Neural crest cell (in vitro differentiated cells): ENCODE data around the gene NAA20. TPM values are rescaled to one million over a fixed set of nuclear protein-coding genes. Genes with fewer than 3 reads are reported as not detected.
A peak's percentile ranks its signal among the peaks of the same experiment; 100 is the strongest.

Experiments
- DNase-seq: peaks from one replicate; pipeline ENCODE4 v3.0.0; 2021; ENCODE audit warnings: low read depth, mixed read lengths, low spot score
- H3K27ac Mint-ChIP-seq: one replicate; pipeline ENCODE4 v1.8.0; 2021; ENCODE audit warnings: mild to moderate bottlenecking, mixed read lengths; ENCODE audit not compliant: unreplicated experiment
- H3K27me3 Mint-ChIP-seq: 2 replicates; pipeline ENCODE4 v1.8.0; 2021; ENCODE audit warnings: low read depth, mild to moderate bottlenecking, mixed read lengths
- H3K36me3 Mint-ChIP-seq: 2 replicates; pipeline ENCODE4 v1.8.0; 2021; ENCODE audit warnings: low read depth, mild to moderate bottlenecking, mixed read lengths
- H3K4me1 Mint-ChIP-seq: 2 replicates; pipeline ENCODE4 v1.8.0; 2021; ENCODE audit warnings: mixed read lengths
- H3K4me3 Mint-ChIP-seq: one replicate; pipeline ENCODE4 v1.8.0; 2021; ENCODE audit warnings: mild to moderate bottlenecking, mixed read lengths
- H3K9me3 Mint-ChIP-seq: 2 replicates; pipeline ENCODE4 v1.8.0; 2021; ENCODE audit warnings: mixed read lengths
- CTCF ChIP-seq: fragments of 200-600 bp; sonication (generic); conservative IDR thresholded peaks from 2 replicates; pipeline ENCODE4 v1.5.0; 2021; ENCODE audit warnings: antibody characterized with exemption, mild to moderate bottlenecking
- total RNA-seq: library from RNA; stranded (reverse); gene quantifications from 2 replicates; pipeline ENCODE4 v1.2.1, GENCODE V29; 2021

NAA20 gene
- total RNA-seq, 1 donor from 2014 or later: 38.2 TPM

- DNase-seq: no peak
- Mint-ChIP-seq H3K36me3 (peaks cover 4% of the 10 kb centered on the region), H3K27ac (peak overlapping the region; percentile 92), H3K9me3 (no peaks in the 10 kb centered on the region), H3K4me3 (no peak overlapping the region), H3K27me3 (no peaks in the 10 kb centered on the region), H3K4me1 (peaks cover 40% of the 10 kb centered on the region)
- TF ChIP-seq CTCF: no peak
These were observed 36.1 kb upstream of the NAA20 start for GRCh38 chr20:19981031-19981451.

- Mint-ChIP-seq H3K9me3 (no peaks in the 10 kb centered on the region), H3K27me3 (no peaks in the 10 kb centered on the region), H3K36me3 (no peaks in the 10 kb centered on the region), H3K4me3 (no peak overlapping the region), H3K27ac (no peak overlapping the region), H3K4me1 (peaks cover 20% of the 10 kb centered on the region)
- no peak for TF ChIP-seq CTCF
- DNase-seq: no peak
These were observed 30.7 kb upstream of the NAA20 start for GRCh38 chr20:19986419-19986818.

- TF ChIP-seq CTCF: no peak
- peaks cover 23% of the 10 kb centered on the region for H3K4me1 Mint-ChIP-seq
- H3K9me3 Mint-ChIP-seq: no peaks in the 10 kb centered on the region
- H3K27ac Mint-ChIP-seq: no peak overlapping the region
- H3K4me3 Mint-ChIP-seq: no peak overlapping the region
- no peak for DNase-seq
- no peaks in the 10 kb centered on the region for H3K36me3 Mint-ChIP-seq
- H3K27me3 Mint-ChIP-seq: no peaks in the 10 kb centered on the region
These were observed 30.1 kb upstream of the NAA20 start for GRCh38 chr20:19987046-19987445.

- H3K27ac Mint-ChIP-seq: no peak overlapping the region
- no peak for TF ChIP-seq CTCF
- H3K36me3 Mint-ChIP-seq: no peaks in the 10 kb centered on the region
- no peak for DNase-seq
- no peak overlapping the region for H3K4me3 Mint-ChIP-seq
- H3K4me1 Mint-ChIP-seq: peaks cover 49% of the 10 kb centered on the region
- no peaks in the 10 kb centered on the region for H3K9me3 Mint-ChIP-seq
- H3K27me3 Mint-ChIP-seq: no peaks in the 10 kb centered on the region
These were observed 26.3 kb upstream of the NAA20 start for GRCh38 chr20:19990850-19991249.

- Mint-ChIP-seq H3K36me3 (no peaks in the 10 kb centered on the region), H3K27ac (no peak overlapping the region), H3K27me3 (no peaks in the 10 kb centered on the region), H3K4me3 (no peak overlapping the region), H3K4me1 (peaks cover 49% of the 10 kb centered on the region), H3K9me3 (no peaks in the 10 kb centered on the region)
- DNase-seq: no peak
- TF ChIP-seq CTCF: no peak
These were observed 25.9 kb upstream of the NAA20 start for GRCh38 chr20:19991308-19991707.

GRCh38 chr20:19991854-19992253 is 25.3 kb upstream of the NAA20 start:
- H3K4me1 Mint-ChIP-seq: peaks cover 46% of the 10 kb centered on the region
- DNase-seq: no peak
- H3K4me3 Mint-ChIP-seq: no peak overlapping the region
- no peak for TF ChIP-seq CTCF
- H3K36me3 Mint-ChIP-seq: no peaks in the 10 kb centered on the region
- H3K27me3 Mint-ChIP-seq: no peaks in the 10 kb centered on the region
- no peaks in the 10 kb centered on the region for H3K9me3 Mint-ChIP-seq
- no peak overlapping the region for H3K27ac Mint-ChIP-seq
